Effector memory CD4-positive, alpha-beta T cell (primary cell): ENCODE data around the gene SLC24A4.

Experiments used
- DNase-seq, 3 donors: peaks; one replicate each; pipeline ENCODE4 v3.0.0-alpha.2; 2020
- H3K27ac ChIP-seq: 2 replicates; pipeline ENCODE4 v1.7.0; 2013; ENCODE audit warnings: mild to moderate bottlenecking, low read length, moderate library complexity; ENCODE audit not compliant: insufficient read depth, poor library complexity, severe bottlenecking
- H3K27me3 ChIP-seq: replicated peaks from 2 replicates; pipeline ENCODE4 v1.7.0; 2013; ENCODE audit warnings: mild to moderate bottlenecking, low read length; ENCODE audit not compliant: insufficient read depth, control insufficient read depth, poor library complexity, severe bottlenecking
- H3K36me3 ChIP-seq: 2 replicates; pipeline ENCODE4 v1.7.0; 2013; ENCODE audit warnings: mild to moderate bottlenecking, low read length, moderate library complexity; ENCODE audit not compliant: control insufficient read depth, insufficient read depth
- H3K4me1 ChIP-seq: 2 replicates; pipeline ENCODE4 v1.7.0; 2013; ENCODE audit warnings: low read length, mild to moderate bottlenecking; ENCODE audit not compliant: control insufficient read depth, insufficient read depth, poor library complexity, severe bottlenecking
- H3K4me3 ChIP-seq: 2 replicates; pipeline ENCODE4 v1.7.0; 2013; ENCODE audit warnings: low read length, low read depth, mild to moderate bottlenecking; ENCODE audit not compliant: insufficient read depth, poor library complexity, severe bottlenecking
- H3K9me3 ChIP-seq: 2 replicates; pipeline ENCODE4 v1.7.0; 2013; ENCODE audit warnings: mild to moderate bottlenecking, low read length, moderate library complexity; ENCODE audit not compliant: control insufficient read depth

Gene SLC24A4

DNA sequence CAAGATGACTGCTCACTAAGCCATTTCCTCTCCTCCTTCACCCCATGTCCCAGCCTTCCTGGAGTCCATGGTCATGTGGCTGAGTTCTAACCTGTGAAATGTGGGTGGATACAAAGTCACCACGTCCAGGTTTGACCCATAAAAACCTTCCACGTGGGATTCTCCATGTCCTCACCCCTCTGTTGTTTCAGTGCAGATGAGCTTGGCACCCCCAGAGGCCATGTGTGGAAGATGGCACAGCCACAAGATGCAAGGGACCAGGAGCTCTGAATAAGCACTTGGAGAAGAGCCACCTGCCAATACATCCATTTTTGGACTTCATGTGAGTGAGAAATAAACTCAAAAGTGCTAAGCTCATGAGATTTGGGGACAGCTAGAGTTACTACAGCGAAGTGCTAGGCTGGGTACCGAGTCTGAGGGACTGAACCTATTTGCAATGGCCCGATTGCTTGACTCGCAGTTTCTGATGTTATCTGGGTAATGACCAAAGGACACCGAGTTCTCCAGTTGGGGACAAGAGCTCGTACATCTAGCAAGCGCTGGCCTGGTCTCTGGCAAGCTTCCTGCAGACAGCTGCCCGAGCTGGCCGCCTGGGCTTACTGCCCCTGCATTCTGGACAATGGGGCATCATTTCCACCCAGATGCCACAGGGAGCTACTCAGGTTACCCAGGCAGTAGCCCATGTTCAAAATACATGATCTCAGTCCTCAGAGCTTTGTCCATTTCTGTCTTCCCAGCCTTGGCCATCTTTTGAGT lies 7.7 kb upstream of the SLC24A4 start:
- H3K27ac ChIP-seq = no peak overlapping the region
- H3K4me1 ChIP-seq = no peaks in the 10 kb centered on the region
- H3K4me3 ChIP-seq = no peak overlapping the region
- H3K9me3 ChIP-seq = no peaks in the 10 kb centered on the region
- H3K27me3 ChIP-seq = peaks cover 3% of the 10 kb centered on the region
- H3K36me3 ChIP-seq = no peaks in the 10 kb centered on the region
- no peak for DNase-seq

DNA sequence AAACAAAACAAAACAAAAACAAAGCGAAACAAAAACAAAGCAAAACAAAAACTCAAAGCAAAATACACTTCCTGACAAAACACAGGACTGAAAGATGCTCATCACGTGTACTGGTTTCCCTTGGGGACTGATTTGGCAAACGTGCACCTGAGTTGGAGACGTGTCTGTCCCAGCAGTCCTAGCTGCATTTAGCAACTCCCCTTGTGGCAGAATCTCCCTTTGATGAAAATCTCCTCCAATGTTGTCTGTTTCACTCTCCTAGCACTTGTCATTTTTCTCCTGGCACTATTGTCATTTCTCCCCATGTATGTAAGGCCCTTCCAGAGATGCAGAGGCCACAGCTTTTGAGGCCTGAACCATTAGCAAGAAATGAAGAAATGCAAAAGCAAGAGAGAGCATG lies 6.8 kb upstream of the SLC24A4 start:
- Histone ChIP-seq H3K4me1 (no peaks in the 10 kb centered on the region), H3K9me3 (no peaks in the 10 kb centered on the region), H3K4me3 (no peak overlapping the region), H3K27ac (no peak overlapping the region), H3K27me3 (peaks cover under 1% of the 10 kb centered on the region), H3K36me3 (no peaks in the 10 kb centered on the region)
- DNase-seq = no peak

GRCh38 chr14:92316937-92317336 lies 6.0 kb upstream of the SLC24A4 start:
- H3K27me3 ChIP-seq = peaks cover 7% of the 10 kb centered on the region
- DNase-seq = no peak
- no peak overlapping the region for H3K27ac ChIP-seq
- no peaks in the 10 kb centered on the region for H3K4me1 ChIP-seq
- no peaks in the 10 kb centered on the region for H3K9me3 ChIP-seq
- H3K36me3 ChIP-seq = no peaks in the 10 kb centered on the region
- H3K4me3 ChIP-seq = no peak overlapping the region

GRCh38 chr14:92317511-92317910 lies 5.5 kb upstream of the SLC24A4 start:
- no peaks in the 10 kb centered on the region for H3K36me3 ChIP-seq
- H3K9me3 ChIP-seq = no peaks in the 10 kb centered on the region
- H3K27ac ChIP-seq = no peak overlapping the region
- DNase-seq = no peak
- H3K4me3 ChIP-seq = no peak overlapping the region
- H3K27me3 ChIP-seq = peaks cover 11% of the 10 kb centered on the region
- H3K4me1 ChIP-seq = no peaks in the 10 kb centered on the region

GRCh38 chr14:92321701-92322100 lies 1.3 kb upstream of the SLC24A4 start:
- no peaks in the 10 kb centered on the region for H3K4me1 ChIP-seq
- H3K27ac ChIP-seq = no peak overlapping the region
- no peaks in the 10 kb centered on the region for H3K36me3 ChIP-seq
- H3K9me3 ChIP-seq = no peaks in the 10 kb centered on the region
- no peak for DNase-seq
- no peak overlapping the region for H3K4me3 ChIP-seq
- H3K27me3 ChIP-seq = peaks cover 28% of the 10 kb centered on the region

- Histone ChIP-seq H3K9me3 (no peaks in the 10 kb centered on the region), H3K27ac (no peak overlapping the region), H3K27me3 (peaks cover 28% of the 10 kb centered on the region), H3K4me3 (no peak overlapping the region), H3K36me3 (no peaks in the 10 kb centered on the region), H3K4me1 (no peaks in the 10 kb centered on the region)
- no peak for DNase-seq
These were observed 449 bp upstream of the SLC24A4 start for GRCh38 chr14:92322516-92322915.

GRCh38 chr14:92323916-92324818 lies 1.2 kb downstream of the SLC24A4 start:
- Histone ChIP-seq H3K4me1 (no peaks in the 10 kb centered on the region), H3K4me3 (no peak overlapping the region), H3K27ac (no peak overlapping the region), H3K36me3 (no peaks in the 10 kb centered on the region), H3K27me3 (peaks cover 28% of the 10 kb centered on the region), H3K9me3 (no peaks in the 10 kb centered on the region)
- no peak for DNase-seq

DNA sequence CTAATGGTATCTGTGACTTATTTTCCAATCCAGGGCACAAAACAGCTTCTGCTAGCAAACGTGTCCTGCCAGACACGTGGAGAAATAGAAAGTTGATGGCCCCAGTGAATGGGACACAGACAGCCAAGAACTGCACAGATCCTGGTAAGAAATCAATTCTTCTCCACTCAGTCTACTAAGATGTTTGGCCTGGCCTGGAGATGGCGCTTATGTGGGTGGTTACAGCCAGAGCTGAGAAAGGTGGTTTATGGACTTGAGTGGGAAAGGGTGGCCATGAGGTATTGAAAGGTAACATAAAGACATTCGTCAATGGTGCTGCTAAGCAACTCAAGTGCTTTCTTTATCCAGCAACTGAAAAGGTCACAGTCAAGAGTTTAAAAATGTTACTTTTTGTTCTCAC lies 2.9 kb downstream of the SLC24A4 start:
- DNase-seq = no peak
- peaks cover 28% of the 10 kb centered on the region for H3K27me3 ChIP-seq
- H3K36me3 ChIP-seq = no peaks in the 10 kb centered on the region
- no peak overlapping the region for H3K4me3 ChIP-seq
- H3K4me1 ChIP-seq = no peaks in the 10 kb centered on the region
- no peak overlapping the region for H3K27ac ChIP-seq
- no peaks in the 10 kb centered on the region for H3K9me3 ChIP-seq

GRCh38 chr14:92328664-92329255 lies 5.8 kb downstream of the SLC24A4 start:
- no peaks in the 10 kb centered on the region for H3K9me3 ChIP-seq
- no peak for DNase-seq

GRCh38 chr14:92334050-92334449 lies 11.1 kb downstream of the SLC24A4 start:
- no peaks in the 10 kb centered on the region for H3K27me3 ChIP-seq
- DNase-seq = no peak
- H3K9me3 ChIP-seq = no peaks in the 10 kb centered on the region
- no peaks in the 10 kb centered on the region for H3K36me3 ChIP-seq
- no peak overlapping the region for H3K4me3 ChIP-seq
- H3K27ac ChIP-seq = no peak overlapping the region
- no peaks in the 10 kb centered on the region for H3K4me1 ChIP-seq

More at GRCh38 chr14:92328664-92329255, 5.8 kb downstream of the SLC24A4 start:
- Histone ChIP-seq H3K4me1 (no peaks in the 10 kb centered on the region), H3K27ac (no peak overlapping the region), H3K27me3 (peaks cover 9% of the 10 kb centered on the region), H3K36me3 (no peaks in the 10 kb centered on the region), H3K4me3 (no peak overlapping the region)
